Right cardiac atrium (tissue), 5 donors: ENCODE measurements around the gene SLC22A6. TPM values are rescaled to one million over a fixed set of nuclear protein-coding genes. Genes with fewer than 3 reads are reported as not detected.

Source experiments
- ATAC-seq, 2 donors: fragments of 200-7000 bp; cut with Tn5 transposase; one replicate each; pipeline versions ENCODE4 v1.8.0 to v1.9.1; 2020; ENCODE audit warnings: moderate library complexity in 2 of 2, mild to moderate bottlenecking in 1 of 2
- DNase-seq, 3 donors: peaks; one replicate each; pipeline ENCODE4 v3.0.0-alpha.2; 2020
- H3K27ac ChIP-seq: one replicate; pipeline ENCODE4 v1.5.1; 2013; ENCODE audit warnings: mild to moderate bottlenecking, low read length, control low read depth, moderate library complexity
- H3K27me3 ChIP-seq: one replicate; pipeline ENCODE4 v1.6.1; 2013; ENCODE audit not compliant: control insufficient read depth, insufficient read depth
- H3K4me1 ChIP-seq: one replicate; pipeline ENCODE4 v1.6.1; 2013; ENCODE audit warnings: low read length; ENCODE audit not compliant: control insufficient read depth, insufficient read depth
- H3K4me3 ChIP-seq: one replicate; pipeline ENCODE4 v1.5.1; 2013; ENCODE audit warnings: low read length, control low read depth
- H3K9me3 ChIP-seq: one replicate; pipeline ENCODE4 v1.6.1; 2013; ENCODE audit warnings: low read length; ENCODE audit not compliant: control insufficient read depth
- WGBS: extraction: QIAGEN DNeasy Blood & Tissue Kit; methylation state at CpG from one replicate; pipeline ENCODE4 v1.1.7; 2013; 5-methylcytosine and 5-hydroxymethylcytosine counted together
- intact Hi-C, 4 donors: fragments of 100-400 bp; cut with DNase I; formaldehyde crosslinking; loops; one replicate each; pipeline versions ENCODE4 v1.11.0 to v1.14.0; 2022 to 2023
- polyA plus RNA-seq: library from polyadenylated mRNA; stranded (reverse); fragments of 200-250 nt; gene quantifications from one replicate; pipeline ENCODE4 v1.2.3, GENCODE V29; 2013
- total RNA-seq, 4 donors: library from RNA; stranded (reverse); fragmentation: NEBNext Ultra II Directional; extraction: Animal tissue kit (Norgen Biotek cat#: 25700); gene quantifications; one replicate each; pipeline ENCODE4 v1.2.1, GENCODE V29; 2021
- donor health status: healthy with polysubstance abuse.
- donor health status: DM: no; HTN: yes; CAD: no.
- donor health status: DM: no; HTN: no; CAD: no.
- donor health status: DM: no; HTN: yes; CAD: no; lungs with severe emphysema.
- donor health status: DM: yes; HTN: yes; CAD: no.

Gene SLC22A6
- total and polyA plus RNA-seq, 5 donors, result not detected

GRCh38 chr11:63014408-63015055 lies 29.8 kb upstream of the SLC22A6 start:
- no peak for DNase-seq
- Histone ChIP-seq H3K27ac (no peak overlapping the region), H3K4me1 (no peaks in the 10 kb centered on the region), H3K27me3 (no peaks in the 10 kb centered on the region), H3K9me3 (no peaks in the 10 kb centered on the region), H3K4me3 (no peak overlapping the region)
- 97% methylated on average over 13 of the region's 13 CpGs for WGBS
- intact Hi-C loops, result no loop called here
- no peak for ATAC-seq

DNA sequence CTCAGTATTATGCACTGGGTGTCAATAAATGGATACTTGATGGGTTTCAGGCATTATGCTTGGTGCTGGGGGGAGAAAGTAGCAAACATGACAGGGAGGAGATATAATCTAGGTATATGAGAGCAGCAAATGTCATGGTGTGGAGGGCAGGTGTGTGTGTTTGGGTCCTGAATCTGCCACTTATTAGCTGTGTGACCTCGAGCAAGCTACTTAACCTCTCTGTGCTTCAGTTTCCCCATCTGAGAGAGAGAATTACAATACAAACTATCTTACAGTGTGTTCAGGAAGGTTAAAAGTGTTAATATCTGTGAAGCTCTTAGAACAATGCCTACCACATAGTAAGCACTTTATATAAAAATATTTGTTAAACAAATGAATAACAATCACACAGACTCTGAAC lies 28.1 kb upstream of the SLC22A6 start:
- 94% methylated on average over 1 of the region's 1 CpG for whole genome bisulfite sequencing
- Histone ChIP-seq H3K27me3 (no peaks in the 10 kb centered on the region), H3K4me1 (no peaks in the 10 kb centered on the region), H3K27ac (no peak overlapping the region), H3K4me3 (no peak overlapping the region), H3K9me3 (no peaks in the 10 kb centered on the region)
- intact Hi-C loops, result no loop called here
- ATAC-seq (no peak), DNase-seq (no peak)

DNA sequence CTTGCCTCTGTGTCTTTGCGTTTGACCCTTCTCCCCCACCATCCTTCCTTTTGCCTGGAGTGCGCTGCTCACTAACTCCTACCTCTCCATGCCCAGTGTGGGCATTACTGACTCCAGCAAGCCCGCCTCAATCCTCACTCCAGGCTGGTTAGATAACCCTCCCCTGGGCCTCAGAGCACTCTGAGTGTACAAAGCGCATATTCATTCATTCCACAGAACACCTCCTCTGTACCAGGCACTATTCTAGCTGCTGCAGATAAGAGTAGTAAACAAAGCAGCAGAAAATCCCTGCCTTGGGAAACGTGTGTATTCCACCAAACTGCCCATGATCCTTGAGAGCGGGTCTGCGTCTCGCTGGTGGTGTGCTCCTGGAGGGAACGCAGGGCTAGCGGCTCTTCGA lies 27.7 kb upstream of the SLC22A6 start:
- ATAC-seq, result no peak
- 68% methylated on average over 11 of the region's 11 CpGs for WGBS

DNA sequence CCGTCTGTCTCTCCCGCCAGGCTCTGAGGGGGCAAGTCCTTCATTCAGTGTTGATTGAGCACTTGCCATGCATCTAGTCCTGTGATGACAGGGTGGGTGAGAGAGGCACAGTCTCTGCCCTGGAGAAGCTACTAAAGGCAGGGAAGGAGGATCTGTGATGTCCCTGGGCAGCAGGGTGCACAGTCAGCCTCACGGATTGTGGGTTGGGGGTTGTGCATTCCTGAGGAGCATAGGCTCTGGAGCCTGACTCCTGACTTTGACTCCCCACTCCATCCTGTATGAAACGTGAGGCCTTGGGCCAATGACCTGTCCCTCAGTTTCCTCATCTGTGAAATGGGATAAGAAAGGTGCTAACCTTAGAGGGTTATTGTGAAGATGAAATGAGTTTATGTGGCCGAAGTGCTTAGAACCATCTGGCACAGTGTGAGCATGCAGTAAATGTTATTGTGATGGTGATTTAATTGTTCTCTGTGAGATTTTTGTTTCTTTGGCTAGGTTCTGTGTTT lies 26.2 kb upstream of the SLC22A6 start:
- ATAC-seq (no peak), DNase-seq (no peak)
- H3K27me3 ChIP-seq, result no peaks in the 10 kb centered on the region
- intact Hi-C loops, result no loop called here
- H3K4me3 ChIP-seq, result no peak overlapping the region
- no peaks in the 10 kb centered on the region for H3K9me3 ChIP-seq
- 80% methylated on average over 5 of the region's 5 CpGs for WGBS
- no peak overlapping the region for H3K27ac ChIP-seq
- H3K4me1 ChIP-seq, result no peaks in the 10 kb centered on the region

More for the DNA sequence above, 27.7 kb upstream of the SLC22A6 start:
- DNase-seq, result no peak
- Histone ChIP-seq H3K4me1 (no peaks in the 10 kb centered on the region), H3K9me3 (no peaks in the 10 kb centered on the region), H3K4me3 (no peak overlapping the region), H3K27ac (no peak overlapping the region), H3K27me3 (no peaks in the 10 kb centered on the region)
- intact Hi-C loops, result no loop called here

DNA sequence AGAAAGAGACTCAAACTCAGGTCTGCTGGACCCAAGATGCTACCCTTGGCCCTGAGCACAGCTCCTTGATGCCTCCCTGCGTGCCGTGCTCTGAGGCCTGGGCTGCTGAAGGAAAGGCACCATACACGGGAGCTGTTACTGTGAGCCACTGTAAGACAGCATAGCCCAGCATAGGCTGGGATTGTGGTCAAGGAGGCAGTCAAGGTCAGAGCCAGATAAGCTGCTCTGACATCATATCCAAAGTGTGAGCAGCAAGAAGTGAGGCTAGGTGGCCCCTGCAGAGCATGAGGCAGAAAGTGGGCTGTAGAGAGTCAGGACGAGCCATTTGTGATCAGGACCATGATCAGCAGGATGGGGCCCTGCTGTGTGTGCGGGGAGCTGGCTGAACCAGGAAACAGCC lies 23.2 kb upstream of the SLC22A6 start:
- DNase-seq (no peak), ATAC-seq (peak; percentile 36 to 47)
- H3K4me3 ChIP-seq, result no peak overlapping the region
- no peaks in the 10 kb centered on the region for H3K4me1 ChIP-seq
- WGBS, result 74% methylated on average over 5 of the region's 5 CpGs
- no peaks in the 10 kb centered on the region for H3K27me3 ChIP-seq
- H3K27ac ChIP-seq, result no peak overlapping the region
- intact Hi-C loops, result no loop called here
- no peaks in the 10 kb centered on the region for H3K9me3 ChIP-seq

GRCh38 chr11:63001456-63001855 lies 16.7 kb upstream of the SLC22A6 start:
- Histone ChIP-seq H3K27me3 (no peaks in the 10 kb centered on the region), H3K9me3 (no peaks in the 10 kb centered on the region), H3K4me3 (no peak overlapping the region), H3K4me1 (no peaks in the 10 kb centered on the region), H3K27ac (no peak overlapping the region)
- WGBS, result 63% methylated on average over 9 of the region's 9 CpGs
- DNase-seq (no peak), ATAC-seq (no peak)
- intact Hi-C loops, result no loop called here

DNA sequence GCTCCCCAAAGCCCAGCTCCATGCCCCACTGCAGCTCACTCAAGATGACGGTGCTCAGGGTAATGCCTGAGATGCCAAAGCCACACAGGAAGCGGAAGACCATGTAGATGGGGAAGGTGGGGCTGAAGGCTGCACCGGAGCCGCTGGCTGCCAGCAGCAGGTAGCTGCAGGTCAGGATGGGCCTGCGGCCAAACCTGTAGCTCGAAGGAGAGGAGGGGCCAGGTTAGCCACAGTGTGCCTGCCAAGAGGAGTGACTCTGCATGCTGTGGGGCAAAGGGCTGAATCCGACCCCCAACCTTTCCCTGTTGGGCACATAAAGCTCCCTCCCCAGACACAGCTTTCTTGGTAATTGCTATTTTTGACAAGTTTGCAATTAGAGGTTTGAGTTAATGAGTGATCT lies 14.9 kb upstream of the SLC22A6 start:
- intact Hi-C loops, result no loop called here
- Histone ChIP-seq H3K4me3 (no peak overlapping the region), H3K9me3 (no peaks in the 10 kb centered on the region), H3K4me1 (no peaks in the 10 kb centered on the region), H3K27ac (no peak overlapping the region), H3K27me3 (no peaks in the 10 kb centered on the region)
- WGBS, result 75% methylated on average over 7 of the region's 7 CpGs
- DNase-seq (no peak), ATAC-seq (no peak)

GRCh38 chr11:62999156-62999555 lies 14.4 kb upstream of the SLC22A6 start:
- ATAC-seq, result no peak
- intact Hi-C loops, result no loop called here
- no peak overlapping the region for H3K4me3 ChIP-seq

DNA sequence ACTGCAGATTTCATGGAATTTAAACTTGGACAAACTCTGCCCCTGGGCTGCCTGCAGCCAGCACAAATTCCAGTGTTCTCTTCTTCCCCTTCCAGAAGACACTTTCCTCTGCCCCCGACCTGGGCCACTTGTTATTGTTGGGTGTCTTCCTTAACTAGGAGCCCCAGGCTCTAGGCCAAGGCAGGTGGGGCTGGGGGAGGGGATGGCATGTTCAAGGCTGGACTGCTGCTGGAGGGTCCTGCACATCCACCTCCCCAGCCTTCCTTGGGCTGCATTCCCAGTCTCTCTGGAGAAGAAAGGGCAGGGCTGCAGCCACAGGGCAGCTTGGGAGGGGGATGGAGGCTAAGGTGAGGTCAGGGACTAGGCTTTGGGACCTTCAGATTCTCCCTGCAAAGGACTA lies 11.5 kb upstream of the SLC22A6 start:
- H3K27ac ChIP-seq, result no peak overlapping the region
- no peak overlapping the region for H3K4me3 ChIP-seq
- WGBS, result 36% methylated on average over 1 of the region's 1 CpG
- no peaks in the 10 kb centered on the region for H3K9me3 ChIP-seq
- DNase-seq, result no peak
- intact Hi-C loops, result no loop called here
- ATAC-seq, result no peak
- H3K27me3 ChIP-seq, result no peaks in the 10 kb centered on the region
- no peaks in the 10 kb centered on the region for H3K4me1 ChIP-seq

More at GRCh38 chr11:62999156-62999555, 14.4 kb upstream of the SLC22A6 start:
- Histone ChIP-seq H3K4me1 (no peaks in the 10 kb centered on the region), H3K27me3 (no peaks in the 10 kb centered on the region), H3K27ac (no peak overlapping the region), H3K9me3 (no peaks in the 10 kb centered on the region)
- no peak for DNase-seq
- 93% methylated on average over 5 of the region's 5 CpGs for WGBS

- DNase-seq, result no peak
- Histone ChIP-seq H3K4me3 (no peak overlapping the region), H3K9me3 (no peaks in the 10 kb centered on the region), H3K27me3 (no peaks in the 10 kb centered on the region), H3K4me1 (no peaks in the 10 kb centered on the region), H3K27ac (no peak overlapping the region)
- ATAC-seq, result no peak
- 73% methylated on average over 4 of the region's 4 CpGs for WGBS
- intact Hi-C loops, result no loop called here
Measured at GRCh38 chr11:62994775-62995174, 10.0 kb upstream of the SLC22A6 start.

GRCh38 chr11:62988276-62988675 lies 3.5 kb upstream of the SLC22A6 start:
- DNase-seq (no peak), ATAC-seq (no peak)
- no peaks in the 10 kb centered on the region for H3K9me3 ChIP-seq
- H3K4me3 ChIP-seq, result no peak overlapping the region
- no peaks in the 10 kb centered on the region for H3K4me1 ChIP-seq
- no peaks in the 10 kb centered on the region for H3K27me3 ChIP-seq
- intact Hi-C loops, result no loop called here
- WGBS, result 75% methylated on average over 5 of the region's 5 CpGs
- no peak overlapping the region for H3K27ac ChIP-seq
